HG03342 (cell line): ENCODE results near the gene FMC1.
A peak's percentile ranks its signal among the peaks of the same experiment; 100 is the strongest.
"Not testable (repeated sequence)": the region's sequence is repeated elsewhere in the genome, so short reads cannot be mapped to it uniquely, and the experiment has no call there.

Experiments used
- ATAC-seq: cut with Tn5 transposase; IDR thresholded peaks from one replicate; pipeline ENCODE4 v1.9.1; 2021; ENCODE audit warnings: mild to moderate bottlenecking, moderate library complexity; ENCODE audit not compliant: unreplicated experiment

FMC1 gene

DNA sequence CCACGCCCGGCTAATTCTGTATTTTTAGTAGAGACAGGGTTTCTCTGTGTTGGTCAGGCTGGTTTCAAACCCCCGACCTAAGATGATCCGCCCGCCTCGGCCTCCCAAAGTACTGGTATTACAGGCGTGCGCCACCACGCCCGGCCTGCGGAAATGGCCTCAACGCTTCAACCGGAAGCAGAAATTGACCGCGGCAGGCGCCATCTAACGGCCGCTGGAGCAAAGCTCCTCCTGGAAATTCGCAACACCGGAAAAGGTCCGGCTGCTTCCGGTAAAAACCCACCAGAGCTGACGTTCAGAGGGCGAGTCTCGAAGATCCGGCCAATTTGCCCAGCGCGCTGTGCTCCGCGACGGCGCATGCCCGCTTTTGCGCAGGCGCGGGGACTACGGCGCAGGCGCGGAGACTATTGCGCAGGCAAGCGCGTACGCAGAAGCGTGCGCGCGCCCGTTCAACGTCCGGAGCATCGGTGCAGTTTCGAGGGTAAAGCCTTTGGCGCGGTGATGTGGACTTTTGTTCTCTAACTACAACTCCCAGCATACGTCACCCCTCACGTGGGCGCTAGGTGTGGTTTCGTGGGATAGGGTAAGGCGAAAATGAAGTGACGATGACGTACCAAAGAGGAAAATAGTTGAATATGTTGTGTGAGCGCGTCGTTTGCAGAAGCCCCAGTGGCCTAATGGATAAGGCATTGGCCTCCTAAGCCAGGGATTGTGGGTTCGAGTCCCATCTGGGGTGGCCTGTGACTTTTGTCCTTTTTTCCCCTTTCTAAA is 915 bp upstream of the FMC1 start:
- peak; percentile 83 for ATAC-seq

DNA sequence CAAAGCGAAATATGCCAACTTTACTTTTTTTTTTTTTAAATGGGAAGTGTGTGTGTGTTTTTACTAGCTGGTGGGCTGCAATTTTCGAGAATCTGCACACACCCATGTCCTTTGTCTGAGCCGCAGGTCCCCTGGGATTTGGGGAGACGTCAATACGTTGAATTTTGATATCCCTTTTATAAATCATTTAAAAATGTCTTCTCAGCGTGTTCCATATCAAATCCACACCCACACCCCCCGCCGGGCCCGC is 404 bp upstream of the FMC1 start:
- peak; percentile 2 for ATAC-seq

DNA sequence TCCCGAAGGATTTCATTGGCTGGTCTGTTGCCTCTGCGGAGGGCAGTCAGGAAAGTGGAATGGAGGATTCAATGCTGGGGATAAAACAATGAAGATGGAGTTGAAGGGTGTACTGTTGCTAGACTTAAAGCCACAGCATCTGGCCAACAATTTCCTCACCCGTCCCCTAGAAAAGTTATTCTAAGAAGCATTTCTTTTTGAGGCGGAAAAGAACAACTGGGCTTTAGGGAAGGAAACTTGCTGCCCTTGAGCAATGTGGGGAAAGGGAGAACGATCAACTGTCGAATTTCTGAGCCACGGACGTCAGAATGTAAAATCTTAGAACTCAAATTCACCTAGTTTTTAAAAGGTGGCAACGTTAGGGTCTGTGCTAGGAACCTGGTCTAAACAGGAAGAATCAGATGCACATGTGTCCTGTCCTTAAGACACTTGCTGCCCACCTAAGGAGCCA is 664 bp downstream of the FMC1 start:
- no peak for ATAC-seq

DNA sequence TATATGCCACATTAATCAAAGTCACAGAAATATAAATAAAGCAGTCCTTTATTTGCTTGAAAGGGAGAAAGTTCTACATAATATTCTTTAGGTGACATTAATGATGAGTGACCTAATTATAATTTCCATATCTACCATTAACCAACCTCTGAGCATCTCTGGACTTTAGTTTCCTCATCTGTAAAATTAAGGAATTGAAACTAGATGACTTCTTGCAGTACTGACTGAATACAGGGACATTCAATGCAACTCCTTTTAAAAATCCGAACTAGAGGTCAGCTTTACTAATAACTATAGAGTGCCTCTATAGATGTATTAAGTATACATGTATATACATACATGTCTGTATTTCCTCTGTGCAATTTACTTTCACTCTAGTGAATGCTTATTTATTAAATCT is 3.9 kb downstream of the FMC1 start:
- ATAC-seq: no peak

DNA sequence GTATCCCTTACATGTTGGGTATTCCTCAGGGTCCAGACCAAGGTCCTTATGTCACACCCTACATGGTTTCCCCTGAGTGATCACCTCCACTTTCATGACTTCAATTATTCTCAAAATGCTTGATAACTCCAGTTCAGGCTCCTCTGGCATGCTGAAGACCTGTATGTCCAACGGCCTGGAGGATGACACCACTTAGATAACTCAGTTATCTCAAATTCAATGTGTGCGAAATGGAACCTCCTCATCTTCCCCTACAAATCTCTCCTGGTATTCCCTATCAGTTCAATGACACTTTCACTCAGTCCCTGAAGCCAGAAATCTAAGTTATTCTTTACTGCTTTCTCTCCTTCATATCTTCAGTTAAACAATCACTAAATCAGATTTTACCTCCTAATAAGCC is 9.9 kb downstream of the FMC1 start:
- no peak for ATAC-seq

DNA sequence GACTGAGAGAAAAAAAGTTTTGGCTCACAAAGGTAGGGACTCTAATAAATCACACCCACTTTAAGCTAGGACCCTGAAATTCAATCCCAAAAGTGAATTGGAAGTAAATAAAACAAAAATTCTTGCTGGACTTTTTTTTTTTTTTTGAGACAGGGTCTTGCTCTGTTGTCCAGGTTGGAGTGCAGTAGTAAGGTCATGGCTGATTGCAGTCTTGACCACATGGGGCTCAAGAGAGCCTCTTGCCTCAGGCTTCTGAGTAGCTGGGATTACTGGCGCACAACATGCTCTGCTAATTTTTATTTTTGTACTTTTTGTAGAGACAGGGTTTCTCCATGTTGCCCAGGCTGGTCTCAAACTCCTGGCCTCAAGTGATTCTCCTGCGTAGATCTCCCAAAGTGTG is 13.6 kb downstream of the FMC1 start:
- ATAC-seq: no peak

DNA sequence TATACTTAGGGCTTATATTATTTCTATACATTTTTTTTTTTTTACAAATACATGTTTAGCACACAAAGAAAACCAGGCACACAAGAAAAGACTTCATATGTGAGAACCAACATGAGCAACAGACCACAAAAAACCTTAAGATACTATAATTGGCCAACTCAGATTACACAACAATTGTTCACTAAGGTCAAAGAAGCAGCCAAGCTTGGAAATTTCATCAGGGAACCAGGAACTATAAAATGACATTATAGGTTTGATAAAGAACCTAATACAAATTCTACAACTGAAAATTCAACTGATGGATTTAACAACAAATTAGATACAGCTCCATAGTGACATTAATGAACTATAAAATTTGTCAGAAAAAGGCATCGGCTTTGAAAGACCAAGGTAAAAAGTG is 14.2 kb downstream of the FMC1 start:
- no peak for ATAC-seq

DNA sequence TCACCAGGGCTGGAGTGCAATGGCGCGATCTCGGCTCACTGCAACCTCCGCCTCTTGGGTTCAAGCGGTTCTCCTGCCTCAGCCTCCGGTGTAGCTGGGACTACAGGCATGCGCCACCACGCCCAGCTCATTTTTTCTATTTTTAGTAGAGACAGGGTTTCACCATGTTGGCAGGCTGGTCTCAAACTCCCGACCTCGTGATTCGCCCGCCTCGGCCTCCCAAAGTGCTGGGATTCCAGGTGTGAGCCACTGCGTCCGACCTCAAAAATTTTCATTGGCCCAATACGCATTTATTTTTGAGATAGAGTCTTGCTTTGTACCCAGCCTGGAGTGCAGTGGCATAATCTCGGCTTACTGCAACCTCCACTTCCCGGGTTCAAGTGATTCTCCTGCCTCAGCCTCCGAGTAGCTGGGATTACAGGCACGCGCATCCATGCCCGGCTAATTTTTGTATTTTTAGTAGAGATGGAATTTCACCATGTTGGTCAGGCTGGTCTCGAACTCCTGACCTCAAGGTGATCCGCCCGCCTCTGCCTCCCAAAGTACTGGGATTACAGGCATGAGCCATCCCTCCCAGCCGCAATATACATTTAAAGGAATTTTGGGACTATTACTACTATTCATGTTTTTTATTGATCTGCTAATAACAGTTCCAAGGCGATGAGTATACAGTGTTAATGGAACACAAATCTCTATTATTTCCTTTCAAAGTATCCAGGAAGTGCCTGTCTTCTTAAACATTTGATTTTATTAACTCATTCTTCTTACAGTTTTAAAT is 16.8 kb downstream of the FMC1 start:
- not testable (repeated sequence) for ATAC-seq

DNA sequence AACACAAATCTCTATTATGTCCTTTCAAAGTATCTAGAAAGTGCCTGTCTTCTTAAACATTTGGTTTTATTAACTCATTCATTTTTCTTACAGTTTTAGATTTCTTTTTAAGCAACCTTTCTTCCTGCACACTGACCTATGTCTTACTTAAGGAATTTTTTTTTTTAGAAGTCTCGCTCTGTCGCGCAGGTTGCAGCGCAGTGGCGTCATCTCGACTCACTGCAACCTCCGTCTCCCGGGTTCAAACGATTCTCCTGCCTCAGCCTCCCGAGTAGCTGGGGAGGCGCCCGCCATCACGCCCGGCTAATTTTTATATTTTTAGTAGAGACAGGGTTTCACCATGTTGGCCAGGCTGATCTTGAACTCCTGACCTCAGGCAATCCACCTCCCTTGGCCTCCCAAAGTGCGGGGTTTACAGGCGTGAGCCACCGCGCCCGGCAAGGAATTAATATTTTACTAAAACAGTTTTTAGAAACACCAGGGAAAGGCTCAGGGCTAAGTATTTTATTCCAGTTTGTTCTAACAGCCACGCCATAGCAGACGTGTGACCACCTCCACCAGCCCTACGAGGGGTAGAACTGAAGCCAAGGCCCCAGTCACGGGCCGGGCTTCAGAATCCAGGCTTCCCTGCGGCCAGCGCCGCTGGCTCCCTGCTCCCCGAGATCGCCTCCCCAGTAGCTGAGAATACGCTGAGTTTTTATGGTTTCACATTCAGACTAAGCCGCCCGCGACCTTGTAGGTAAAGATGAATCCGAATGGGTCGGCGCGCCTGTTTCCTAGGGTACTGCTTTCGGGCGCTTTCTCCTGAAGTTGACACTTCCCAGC is 17.6 kb downstream of the FMC1 start:
- ATAC-seq: peak; percentile 14

DNA sequence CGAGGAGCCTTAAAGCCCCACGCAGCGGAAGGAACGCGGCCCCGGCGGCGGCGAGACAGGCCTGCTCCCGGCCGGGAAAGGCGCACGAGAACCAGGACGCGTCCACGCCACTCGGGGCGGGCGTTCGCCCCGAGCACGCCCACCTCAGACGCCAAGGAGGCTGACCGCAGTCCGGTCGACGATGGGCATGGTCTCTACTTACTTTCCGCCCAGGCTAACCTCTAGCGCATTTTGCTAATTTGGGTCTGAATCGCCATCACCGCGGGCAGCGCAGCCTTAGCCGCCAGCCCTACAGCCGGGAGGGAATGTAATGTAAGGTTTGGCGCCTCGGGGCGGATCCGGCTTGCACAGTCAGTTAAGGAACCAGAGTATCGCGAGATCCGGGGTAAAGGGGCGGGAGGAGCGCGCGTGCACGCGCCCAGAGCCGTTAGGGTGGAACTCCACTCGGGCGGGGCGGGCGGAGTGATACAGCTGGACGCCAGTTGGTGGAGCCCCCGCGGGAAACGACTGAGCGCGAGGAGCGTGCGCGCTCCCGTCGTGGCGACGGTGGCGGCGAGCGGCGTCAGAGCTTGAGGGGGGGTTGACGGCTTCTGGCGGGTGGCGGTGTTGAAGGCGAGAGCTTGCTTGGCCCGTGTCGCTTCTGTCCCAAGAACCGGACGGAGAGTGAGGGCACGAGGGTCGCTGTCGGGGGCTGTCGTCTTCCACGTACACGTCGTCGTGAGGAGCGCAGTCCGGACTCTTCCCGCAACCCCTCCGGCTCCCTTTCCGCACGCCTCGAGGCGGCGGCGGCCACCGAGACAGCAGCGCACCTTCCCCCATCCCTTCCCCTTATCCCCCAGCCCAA is 18.5 kb downstream of the FMC1 start, which contains the start of gene LUC7L2:
TSS of gene LUC7L2 (plus strand) at position 529 of the 844 bp plus-strand sequence. CDS start 368 bp downstream, outside the sequence.
- peak; percentile 77 for ATAC-seq

DNA sequence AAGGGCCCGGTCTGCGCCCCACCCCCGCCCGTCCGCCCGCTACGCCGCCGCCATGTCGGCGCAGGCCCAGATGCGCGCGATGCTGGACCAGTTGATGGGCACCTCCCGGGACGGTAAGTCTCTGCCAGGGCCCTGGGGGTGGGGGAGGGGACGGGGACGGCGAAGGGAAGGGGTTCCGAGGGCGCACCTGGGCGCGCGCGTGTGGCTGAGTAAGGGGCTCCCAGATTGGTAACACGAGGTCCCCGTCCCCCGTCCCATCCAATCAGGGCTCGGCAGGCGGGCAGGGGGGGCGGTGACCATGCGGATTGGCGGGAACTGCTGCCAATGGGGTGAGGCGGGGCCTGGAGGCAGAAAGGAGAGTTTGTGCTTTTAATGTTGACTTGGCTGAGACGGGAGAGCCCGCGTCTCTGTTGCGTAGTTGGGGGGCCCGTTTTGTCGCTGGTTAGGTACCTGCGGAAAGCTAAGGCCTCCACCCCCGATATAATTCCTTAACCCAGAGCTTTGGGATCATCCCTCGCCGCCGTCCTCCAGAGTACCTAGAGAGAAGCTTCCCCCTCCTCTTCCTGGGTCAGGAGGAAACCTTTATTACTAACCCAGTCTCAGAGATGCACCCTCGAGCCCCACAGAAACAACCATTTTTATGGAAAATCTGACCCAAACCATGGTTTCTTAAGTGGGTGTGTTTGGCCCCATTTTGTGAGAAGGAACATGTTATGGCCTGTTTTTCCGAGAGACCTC is 19.2 kb downstream of the FMC1 start:
- ATAC-seq: peak; percentile 68

DNA sequence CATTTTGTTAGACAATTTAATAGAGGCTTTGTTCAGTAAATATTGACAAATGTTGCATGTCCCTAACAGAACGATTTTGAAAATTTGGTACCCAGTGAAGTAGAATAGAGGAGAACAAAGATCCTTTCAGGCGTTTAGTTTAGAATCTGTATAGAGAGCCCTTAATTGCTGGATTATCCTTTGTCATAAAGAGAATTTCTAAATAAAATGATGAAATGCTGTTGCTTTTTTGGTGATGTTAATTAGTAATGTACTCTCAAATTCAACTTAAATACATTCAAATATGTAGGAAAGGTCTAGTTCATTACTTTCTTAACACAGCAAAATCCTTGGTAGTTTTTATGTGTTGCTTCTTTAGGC is 19.8 kb downstream of the FMC1 start:
- no peak for ATAC-seq

DNA sequence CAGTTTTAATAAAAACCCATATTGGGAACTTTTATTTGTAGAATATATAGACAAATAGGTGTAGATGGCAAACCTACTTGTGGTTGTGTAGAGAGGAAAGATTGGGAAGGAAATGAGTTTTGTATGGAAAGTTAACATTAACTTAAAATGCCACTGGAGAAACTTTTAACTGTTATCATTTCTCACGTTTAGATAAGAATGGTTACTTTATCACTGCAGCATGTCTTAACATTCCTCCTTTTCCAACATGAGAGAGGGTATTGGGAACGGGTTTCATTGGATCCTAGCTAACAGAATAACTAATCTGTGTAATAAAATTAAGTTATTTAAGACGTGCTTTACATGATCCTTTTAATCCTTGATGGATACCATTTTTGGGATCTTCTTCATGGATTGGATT is 20.4 kb downstream of the FMC1 start:
- no peak for ATAC-seq

DNA sequence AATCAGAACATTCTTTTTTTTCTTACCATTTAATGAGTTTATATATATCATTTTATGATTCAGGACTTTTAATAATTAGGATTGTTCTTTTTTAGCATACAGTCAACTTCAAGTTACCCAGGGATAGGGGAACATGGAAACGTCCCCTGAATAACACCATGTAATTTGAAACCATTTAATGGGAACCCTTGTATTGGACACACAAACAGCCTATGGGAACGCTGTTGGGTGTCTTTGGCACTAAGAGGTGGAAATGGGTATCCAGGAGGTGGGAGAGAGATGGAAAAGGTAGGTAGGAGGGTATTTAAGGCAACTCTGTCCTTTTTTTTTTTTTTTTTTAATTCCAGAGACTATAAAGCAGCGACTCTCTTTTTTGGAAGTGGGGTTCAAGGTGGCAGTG is 21.2 kb downstream of the FMC1 start:
- no peak for ATAC-seq

DNA sequence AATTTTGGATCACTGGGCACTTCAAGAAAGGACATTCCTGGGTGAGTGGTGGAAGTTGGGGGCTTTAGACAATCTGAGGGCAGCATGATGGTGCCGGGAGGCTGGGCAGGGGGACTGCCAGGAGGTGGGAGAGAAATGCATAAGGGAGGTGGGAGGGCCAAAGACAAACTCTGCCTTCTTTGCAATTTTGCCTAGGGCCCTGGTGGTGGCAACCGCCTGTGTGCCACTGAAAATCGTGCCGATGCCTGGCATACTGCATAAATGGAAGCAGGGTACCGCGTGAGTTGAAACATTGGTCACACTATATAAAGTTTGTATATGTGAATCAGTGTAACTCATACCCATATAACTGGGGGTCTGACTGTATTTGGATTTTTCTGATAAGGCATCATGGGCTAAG is 21.8 kb downstream of the FMC1 start:
- no peak for ATAC-seq

DNA sequence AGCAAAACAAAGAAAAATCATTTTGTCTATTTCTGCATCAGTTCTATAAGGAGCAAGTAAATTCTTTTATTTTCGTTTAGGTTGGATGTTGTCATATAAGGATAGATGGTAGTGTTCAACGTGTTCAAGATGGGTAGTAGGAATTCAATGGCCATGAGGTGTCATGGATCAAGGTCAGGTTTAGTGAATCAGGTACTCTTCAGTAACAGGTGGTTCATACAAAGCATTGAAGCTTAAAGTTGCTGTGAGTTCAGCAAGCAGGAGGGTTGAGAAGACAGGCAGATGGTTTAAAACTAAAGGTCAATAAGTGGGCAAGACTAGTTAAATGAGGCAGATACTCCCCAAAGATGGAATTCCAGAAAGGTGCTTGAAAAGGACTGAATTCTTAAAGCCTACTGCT is 24.2 kb downstream of the FMC1 start:
- ATAC-seq: no peak

DNA sequence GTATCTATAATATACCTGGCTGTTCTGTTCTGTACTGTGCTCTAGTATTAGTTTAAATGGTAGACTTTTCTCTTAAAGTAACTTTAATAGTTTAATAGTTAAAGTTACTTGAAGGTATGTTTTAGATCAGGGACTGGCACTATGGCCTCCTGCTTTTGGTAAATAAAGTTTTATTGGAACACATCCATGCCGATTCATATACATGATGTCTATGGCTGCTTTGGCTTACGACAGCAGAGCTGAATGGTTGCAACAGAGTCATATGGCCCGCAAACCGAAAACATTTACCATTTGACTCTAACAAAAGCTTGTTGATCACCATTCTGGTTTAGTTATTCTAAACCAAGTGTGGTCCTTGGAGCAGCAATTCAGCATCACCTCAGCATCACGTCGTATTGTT is 25.3 kb downstream of the FMC1 start:
- ATAC-seq: no peak

DNA sequence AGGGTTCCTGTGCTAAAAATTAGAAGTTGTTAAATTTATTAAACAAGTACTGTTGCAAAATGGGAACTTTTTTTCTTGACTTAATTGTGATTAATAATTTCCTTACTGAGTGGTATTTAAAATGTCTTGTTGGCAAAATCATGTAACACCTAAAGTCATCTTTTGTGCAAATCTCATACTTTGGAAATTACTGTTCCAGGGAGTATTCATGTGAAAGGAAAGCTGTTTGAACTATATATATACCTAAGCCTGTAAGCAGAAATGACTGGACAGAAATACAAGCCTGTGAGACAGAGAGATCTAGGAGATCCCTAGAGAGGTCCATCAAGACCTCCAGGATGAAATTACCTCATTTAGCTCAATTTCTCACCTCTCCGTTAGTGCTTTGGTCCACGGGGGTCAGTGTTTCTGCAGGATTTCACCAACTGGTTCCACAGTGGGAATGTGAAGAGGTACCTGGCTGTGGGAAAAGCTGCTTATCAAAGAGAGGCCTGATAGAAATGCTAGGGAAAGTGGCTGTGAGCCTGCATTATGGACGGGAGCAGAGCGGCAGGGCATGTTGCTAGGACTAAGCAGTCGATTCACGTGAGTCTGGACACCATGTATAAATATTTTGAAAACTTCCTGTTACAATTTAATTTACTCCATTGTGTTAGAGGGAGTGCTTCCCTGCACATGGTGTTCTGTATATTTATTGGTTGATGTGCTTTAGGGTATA is 26.5 kb downstream of the FMC1 start:
- no peak for ATAC-seq

DNA sequence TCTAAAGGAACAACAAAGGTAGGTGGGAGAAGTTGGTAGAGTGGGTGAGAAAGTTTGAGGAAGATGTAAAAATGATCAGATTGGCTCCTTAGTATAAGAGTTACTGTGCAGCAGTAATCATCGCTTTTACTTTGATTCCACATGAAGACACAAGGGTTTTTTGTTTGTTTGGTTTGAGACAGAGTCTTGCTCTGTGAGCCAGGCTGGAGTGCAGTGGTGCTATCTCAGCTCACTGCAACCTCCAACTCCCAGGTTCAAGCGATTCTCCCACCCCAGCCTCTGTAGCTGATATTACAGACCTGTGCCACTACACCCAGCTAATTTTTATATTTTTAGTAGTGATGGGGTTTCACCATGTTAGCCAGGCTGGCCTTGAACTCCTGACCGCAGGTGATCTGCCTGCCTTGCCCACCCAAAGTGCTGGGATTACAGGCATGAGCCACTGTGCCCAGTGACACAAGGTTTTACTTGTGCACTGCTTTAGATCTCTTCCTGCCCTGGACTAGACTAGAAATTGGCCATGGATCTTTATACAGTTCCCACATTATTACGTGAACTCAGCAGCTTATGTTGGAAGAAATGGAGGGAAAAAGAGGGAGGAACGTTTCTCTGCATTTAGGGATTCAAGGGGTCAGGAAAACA is 29.3 kb downstream of the FMC1 start:
- ATAC-seq: no peak
